ENCODE measurements around the gene NDOR1.

NDOR1 gene

DNA sequence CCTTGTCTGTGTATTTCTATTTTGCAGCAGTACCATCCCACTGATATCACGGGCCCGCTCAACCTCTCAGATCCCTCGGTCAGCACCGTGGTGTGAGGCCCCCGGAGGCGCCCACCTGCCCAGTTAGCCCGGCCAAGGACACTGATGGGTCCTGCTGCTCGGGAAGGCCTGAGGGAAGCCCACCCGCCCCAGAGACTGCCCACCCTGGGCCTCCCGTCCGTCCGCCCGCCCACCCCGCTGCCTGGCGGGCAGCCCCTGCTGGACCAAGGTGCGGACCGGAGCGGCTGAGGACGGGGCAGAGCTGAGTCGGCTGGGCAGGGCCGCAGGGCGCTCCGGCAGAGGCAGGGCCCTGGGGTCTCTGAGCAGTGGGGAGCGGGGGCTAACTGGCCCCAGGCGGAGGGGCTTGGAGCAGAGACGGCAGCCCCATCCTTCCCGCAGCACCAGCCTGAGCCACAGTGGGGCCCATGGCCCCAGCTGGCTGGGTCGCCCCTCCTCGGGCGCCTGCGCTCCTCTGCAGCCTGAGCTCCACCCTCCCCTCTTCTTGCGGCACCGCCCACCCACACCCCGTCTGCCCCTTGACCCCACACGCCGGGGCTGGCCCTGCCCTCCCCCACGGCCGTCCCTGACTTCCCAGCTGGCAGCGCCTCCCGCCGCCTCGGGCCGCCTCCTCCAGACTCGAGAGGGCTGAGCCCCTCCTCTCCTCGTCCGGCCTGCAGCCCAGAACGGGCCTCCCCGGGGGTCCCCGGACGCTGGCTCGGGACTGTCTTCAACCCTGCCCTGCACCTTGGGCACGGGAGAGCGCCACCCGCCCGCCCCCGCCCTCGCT, 37.5 kb upstream of the NDOR1 start:
- no peak for DNase-seq (ENCODE audit: low spot score)
- FAIRE-seq, result no peak

DNA sequence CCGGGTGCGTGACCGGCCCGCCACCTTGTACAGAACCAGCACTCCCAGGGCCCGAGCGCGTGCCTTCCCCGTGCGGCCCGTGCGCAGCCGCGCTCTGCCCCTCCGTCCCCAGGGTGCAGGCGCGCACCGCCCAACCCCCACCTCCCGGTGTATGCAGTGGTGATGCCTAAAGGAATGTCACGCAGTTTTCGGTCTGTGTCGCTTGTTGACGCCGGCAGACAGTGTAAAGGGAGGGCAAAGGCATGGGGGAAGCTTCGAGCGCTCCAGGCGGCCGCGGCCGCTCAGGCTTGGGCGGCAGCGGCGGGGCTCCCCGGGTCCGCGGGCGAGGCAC, 37.0 kb upstream of the NDOR1 start:
- FAIRE-seq (no peak), DNase-seq (ENCODE audit: low spot score) (no peak)

DNA sequence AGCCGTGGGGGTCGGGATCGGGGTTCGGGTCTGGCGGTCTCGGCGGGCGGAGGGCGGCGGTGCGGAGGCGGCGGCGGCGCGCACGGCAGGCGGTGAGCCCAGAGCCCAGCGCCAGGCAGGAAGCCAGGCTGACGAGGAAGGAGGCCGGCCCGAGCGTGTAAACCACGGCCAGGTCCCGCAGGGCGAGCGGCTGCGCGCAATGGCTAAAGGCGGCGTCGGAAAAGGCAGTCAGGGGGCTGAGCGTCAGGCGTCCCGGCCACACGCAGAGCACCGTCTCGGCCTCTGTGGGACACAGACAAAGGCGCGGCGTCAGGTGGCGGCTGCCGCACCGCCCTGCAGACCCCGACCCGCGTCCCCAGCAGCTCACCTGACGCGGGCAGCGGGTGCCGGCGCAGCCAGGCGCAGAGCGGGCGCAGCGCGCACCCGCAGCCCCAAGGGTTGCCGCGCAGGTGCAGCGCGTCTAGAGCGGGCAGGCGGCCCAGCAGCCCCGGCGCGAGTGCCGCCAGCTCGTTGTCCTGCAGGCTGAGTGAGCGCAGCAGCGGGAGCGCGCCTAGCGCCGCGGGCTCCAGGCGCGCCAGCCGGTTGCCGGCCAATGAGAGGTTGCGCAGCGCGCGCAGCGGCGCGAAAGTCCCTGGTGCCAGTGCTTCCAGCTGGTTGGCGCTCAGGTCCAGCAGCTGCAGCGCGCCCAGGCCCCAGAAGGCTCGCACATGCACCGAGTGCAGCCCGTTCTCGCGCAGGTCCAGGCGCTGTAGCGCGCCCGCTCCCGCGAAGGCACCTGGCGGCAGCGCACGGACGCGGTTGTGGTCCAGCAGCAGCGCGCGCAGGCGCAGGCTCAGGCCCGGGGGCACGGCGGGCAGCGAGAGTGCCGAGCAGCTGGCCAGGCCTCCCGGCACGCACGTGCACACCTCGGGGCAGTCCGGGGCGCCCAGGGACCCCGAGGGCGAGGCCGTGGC, 36.3 kb upstream of the NDOR1 start:
- peak; percentile 68 for DNase-seq (ENCODE audit: low spot score)
- FAIRE-seq, result no peak

DNA sequence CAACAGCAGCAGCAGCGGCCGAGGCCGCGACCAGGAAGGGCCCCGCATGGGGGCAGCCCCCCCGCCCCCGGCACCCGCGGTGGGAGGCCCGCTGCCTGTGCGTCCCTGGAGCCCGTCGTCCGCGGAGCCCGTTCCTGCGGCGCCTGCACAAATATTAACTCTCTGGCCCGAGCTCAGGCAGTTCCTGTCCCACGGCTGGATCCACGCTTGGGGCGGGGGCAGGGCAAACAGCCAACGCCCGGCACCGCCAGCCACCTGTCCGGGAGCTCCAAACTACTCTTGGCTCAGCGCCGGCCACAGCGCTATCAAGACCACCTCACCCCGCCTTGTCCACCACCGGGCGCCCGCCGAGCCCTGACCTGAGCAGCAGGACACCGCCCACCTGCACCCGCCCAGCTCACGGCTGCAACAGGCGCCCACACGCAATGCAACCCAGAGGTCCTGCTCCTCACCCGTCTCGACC, 35.6 kb upstream of the NDOR1 start, which contains the start of gene LRRC26:
LRRC26 (minus strand) TSS at position 156 of the 463 bp plus-strand sequence; CDS start at position 48, 108 bp downstream.
- FAIRE-seq (no peak), DNase-seq (ENCODE audit: low spot score) (no peak)

DNA sequence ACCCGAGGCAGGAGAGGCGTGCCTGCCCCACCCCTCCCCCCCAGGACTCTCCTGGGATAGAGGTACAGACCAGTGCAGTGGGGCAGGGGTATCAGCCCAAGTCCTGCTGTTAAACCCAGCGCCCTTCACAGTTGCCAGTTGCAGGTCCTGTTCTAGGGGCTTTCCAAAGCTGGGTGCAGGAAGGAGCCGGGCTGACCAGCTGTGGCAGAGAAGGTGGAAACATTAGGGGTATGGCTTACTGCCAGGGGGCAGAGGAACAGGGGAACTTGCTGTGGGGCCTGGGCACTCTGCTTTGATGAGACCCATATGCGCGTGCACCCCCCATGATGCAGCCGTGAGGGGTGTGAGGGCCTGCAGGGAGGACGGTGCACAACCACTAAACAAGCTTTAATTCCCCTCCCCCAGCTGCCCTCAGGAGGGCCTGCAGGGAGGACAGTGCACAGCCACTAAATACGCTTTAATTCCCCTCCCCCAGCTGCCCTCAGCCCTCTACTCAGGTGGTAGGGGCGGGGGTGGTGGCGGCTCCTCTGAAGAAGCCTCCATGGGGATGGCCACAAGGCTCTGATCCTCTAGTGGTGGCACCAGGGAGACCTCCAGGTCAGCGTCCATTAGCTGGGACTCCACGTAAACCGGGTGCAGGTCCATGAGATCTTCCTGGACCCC, 34.9 kb upstream of the NDOR1 start:
- FAIRE-seq, result no peak
- no peak for DNase-seq (ENCODE audit: low spot score)

DNA sequence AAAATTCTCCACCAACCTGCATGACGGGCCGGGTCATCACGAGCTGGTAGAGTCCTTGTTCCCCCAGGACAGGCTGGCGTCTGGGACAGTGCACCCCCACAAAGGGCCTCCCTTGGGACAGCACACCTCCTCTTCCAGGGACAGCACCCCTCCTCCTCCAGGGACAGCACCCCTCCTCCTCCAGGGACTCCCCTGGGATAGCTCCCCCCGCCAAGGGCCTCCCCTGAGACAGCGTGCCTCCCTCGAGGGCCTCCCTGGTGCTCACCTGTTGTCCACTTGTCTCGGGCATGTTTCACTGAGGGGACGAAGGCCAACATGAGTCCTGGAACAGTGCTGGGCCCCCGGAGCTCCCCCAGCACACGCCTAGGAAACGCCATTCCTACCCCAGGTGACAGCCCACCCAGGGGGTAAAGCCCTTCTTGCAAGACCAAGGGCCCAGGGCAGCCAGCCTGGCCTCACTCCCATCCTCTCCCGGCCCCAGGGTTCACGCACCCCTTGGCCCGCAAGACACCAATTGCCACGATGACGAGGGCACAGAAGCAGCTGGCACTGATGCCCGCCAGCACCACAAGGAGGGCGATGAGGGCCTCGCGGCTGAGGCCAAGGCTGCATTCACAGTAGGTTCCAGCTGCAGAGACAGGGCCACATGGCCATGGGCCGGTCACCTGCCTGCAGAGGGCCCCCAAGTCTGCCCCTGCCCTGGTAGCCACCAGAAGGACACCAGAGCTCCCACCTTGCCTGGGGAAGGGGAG, 34.2 kb upstream of the NDOR1 start:
- DNase-seq (ENCODE audit: low spot score), result no peak
- no peak for FAIRE-seq

DNA sequence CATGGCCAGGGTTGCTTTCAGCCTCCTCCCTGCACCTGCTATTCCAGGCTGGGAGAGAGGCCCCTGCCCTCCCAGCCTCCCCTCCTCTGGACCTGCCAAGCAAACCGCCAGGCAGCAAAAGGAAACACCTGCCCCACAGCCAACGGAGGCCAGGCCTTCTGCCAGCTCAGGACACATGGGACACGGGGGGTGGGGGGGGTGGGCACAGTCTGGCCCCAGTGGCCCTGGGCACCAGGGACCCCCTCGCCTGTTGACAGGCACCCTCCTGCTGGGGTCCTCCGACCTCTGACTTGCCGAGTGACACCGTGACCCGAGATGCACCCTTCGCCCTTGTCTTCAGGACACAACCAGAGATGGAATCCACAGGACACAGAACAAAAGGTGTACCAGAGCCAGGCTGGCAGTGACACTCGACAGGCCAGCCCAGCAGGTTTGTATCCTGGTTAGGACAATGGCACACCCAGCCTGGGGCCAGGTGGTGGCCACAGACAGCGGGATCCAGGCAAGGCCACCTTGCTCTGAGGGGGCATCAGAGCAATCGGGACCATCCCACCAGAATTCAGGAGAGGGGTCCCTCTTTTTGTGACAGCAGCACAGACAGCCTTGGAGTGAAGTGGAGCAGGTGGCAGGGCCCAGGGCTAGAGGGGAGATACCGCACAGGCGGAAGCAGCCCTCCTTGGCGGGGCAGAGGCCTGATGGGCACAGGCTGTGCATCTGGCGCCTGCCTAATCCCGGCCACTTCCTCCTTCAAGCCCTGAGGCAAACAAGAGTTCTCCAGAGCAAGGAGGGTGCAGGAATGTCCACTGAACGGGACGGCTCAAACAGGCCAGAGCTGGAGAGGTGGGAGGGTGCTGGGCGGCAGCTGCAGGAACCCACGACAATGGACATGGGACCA, 32.4 kb upstream of the NDOR1 start:
- FAIRE-seq, result no peak

DNA sequence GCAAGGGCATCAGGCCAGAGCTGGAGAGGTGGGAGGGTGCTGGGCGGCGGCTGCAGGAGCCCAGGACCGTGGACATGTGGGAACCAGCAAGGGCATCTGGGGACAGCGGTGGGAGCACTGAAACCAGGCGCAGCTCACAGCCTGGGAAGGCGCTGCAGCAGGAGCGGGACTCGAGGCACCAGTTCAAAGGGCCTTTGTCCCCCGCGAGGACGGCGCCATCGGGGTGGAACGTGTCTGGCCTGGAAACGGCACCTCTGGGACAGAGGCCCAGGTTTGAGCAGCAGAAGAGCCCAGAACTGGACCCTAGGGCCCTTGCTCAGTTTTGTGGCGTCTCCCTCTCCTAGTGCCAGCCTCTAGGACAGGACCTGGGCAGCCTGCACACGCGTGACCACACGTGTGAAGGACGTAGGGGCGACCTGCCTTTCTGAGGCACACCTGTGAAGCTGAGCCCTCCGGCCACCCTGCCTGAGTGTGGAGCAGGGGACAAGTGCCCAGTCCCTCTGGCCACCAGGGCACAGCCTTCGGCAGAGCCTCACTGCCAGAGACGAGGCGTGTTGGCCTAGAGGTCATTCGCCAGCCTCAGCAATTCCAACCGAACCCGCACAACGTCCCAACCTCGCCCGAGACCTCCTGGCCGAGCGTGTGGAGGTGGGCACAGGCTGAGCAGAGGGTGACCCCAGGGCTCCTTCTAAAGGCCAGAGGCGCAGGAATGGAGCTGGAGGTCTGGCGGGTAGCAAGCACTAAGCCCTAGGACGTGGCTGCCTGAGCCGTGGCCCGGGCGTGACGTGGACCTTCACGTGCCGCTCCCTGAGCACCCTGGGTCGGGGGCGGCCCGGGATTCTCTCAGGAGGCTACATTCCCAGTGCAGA, 31.5 kb upstream of the NDOR1 start:
- FAIRE-seq (no peak), DNase-seq (ENCODE audit: low spot score) (no peak)

More for the DNA sequence above, 32.4 kb upstream of the NDOR1 start:
- no peak for DNase-seq (ENCODE audit: low spot score)

DNA sequence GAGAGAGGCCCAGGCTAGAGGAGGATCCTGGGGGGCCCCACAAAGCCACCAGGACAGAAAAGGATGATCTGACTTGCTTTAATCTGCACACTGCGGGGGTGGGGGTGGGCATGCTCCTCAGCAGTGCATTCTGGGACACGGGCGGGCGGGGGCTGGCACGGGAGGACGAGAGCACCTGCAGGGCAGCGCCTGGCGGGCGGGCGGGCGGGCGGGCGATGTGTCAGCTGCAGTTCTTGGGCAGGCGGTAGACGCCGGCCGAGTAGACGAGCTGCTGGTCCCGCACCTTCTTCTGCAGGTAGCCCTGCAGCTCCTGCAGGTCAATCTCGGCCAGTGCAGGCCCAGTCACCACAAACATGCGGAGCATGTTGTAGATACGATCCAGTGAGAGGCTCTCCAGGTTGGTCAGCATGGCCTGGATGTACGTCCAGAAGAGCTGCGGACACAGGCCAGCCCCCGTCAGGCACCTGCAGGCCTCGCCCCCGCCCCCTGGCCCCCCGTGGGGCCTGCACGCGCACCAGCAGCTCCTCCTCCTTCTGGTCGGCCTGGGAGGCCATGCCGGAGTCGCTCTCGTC, 30.7 kb upstream of the NDOR1 start:
- no peak for FAIRE-seq

DNA sequence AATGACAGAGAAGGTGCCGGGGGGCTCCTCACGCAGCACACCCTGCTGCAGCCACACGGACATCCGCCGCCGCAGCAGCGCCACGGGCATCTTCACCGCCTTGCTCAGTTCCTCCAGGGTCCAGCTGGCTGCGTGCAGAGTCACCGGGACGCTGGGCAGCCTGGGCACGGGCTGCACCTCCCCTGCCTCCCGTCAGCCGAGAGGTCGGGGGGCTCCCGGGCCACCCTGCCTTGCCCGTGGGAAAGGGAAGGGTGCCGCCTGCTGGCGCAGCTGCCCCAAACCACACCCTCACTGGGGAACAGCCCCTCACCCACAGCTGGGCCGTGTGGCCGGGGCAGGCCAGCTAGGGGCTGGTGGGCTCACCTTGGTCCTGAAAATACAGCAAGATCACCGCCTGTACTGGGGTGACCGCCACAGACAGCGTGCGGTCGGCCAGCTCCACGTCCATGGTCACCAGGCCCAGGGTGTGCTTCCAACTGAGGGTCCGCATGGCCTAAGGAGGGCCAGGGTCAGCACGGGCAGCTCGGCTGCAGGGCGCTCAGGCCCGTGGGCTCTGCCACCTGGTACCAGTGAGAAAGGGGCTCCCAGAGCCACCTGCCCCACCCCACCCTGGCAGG, 30.0 kb upstream of the NDOR1 start:
- FAIRE-seq (no peak), DNase-seq (ENCODE audit: low spot score) (no peak)

More for the DNA sequence above, 30.7 kb upstream of the NDOR1 start:
- no peak for DNase-seq (ENCODE audit: low spot score)

DNA sequence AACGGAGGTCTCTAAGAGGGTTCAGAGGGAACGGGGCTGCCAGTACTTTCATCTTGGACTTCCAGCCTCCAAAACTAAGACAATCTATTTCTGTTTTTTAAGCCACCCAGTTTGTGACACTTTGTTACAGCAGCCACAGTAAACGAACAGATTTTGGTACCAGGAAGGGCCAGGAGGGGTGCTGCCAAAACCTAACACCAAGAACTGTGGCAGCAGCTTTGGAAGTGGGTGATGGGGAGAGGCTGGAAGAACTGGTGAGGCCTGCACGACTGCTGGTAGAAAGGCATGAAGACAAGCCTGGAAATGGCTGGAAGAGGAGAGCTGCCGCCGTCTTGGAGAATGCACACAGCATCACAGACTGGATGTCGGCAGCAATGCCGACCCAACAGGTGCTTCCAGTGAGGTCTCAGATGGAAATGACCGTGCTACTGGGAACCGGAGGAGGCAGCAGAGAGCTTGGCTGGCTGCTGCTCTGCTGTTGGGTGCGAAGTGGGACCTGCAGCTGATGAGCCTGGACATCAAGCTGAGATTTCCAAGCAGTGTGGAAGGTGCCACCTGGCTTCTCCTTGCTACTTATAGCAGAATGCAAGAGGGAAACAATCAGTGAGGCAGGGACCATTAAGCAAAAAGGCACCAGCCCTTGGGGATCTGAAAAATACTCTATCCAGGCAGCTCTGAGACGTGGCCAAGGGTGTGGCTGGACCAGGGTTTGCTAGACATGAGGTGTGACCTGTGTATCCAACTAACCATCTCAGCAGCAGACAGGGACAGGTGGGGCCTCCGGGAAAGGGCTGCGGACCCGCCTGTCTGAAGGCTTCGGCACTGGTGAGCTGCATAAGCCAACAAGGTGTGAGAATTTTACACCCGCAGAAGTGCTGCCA, 29.0 kb upstream of the NDOR1 start:
- DNase-seq (ENCODE audit: low spot score) (peak; percentile 49), FAIRE-seq (no peak)

DNA sequence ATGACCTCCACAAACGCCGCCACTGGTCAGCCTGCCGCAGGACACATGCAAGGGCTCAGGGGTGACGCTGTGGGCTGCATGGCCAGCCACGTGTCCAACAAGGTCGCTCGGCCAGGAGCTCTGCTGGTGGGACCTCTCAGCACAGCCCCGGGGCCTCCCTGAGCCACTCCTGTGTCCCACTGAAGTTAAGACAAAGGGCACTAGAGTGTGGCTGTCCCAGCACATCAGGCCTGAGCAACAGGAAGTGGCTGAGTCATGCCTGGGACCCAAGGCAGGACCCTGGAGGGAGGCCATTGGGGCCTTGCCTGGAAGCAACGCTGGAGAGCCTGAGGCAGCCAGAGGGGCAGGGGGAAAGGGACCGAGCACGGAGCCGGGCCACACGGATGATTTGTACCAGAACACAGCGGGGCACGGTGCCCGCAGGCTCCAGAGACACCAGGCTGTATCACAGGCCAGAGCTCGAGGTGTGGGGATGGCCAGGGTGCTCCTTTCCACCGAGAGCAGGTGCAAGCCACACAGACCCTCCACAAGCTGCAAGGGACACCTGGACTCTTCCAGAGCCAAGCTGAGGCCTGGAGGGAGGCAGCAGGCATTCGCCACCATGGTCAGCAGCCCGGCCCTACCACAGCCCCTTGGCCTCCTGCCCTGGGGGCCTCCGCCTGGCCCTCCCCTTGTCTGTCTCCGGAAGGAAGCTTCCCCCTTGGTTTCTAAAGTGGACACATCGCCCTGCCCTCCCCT, 27.1 kb upstream of the NDOR1 start:
- DNase-seq (ENCODE audit: low spot score), result no peak
- no peak for FAIRE-seq

DNA sequence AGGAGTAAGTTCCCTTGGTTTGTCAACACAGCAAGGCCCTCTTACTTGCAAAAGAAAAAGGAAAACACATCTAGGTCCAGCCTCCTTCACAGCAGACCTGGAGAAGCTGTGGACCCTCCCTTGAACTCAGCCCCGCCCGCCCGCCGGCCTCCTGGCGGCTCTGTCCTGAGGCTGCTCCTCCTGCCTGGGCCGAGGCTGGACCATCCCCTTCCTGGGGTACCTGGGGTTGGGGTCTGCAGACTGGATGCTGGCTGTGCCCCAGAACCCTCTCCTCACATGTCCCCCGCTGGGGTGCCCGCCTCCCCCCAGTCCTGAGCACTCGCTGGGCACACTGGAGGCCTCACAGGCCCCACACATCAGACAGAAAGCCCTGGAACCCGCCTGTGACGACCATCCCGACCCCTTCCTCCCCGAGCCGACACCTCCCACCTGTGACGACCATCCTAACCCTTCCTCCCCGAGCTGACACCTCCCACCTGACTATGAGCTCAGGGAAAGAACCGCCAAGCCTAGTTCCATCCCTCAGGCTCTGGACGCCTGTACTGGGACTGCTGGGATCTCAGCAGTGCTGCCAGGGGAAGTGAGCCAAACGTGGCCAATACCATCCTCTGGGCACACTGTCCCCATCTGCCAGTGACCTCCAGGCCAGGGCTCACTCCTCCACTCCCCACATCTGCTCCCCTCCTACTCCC, 26.4 kb upstream of the NDOR1 start:
- FAIRE-seq, result no peak

DNA sequence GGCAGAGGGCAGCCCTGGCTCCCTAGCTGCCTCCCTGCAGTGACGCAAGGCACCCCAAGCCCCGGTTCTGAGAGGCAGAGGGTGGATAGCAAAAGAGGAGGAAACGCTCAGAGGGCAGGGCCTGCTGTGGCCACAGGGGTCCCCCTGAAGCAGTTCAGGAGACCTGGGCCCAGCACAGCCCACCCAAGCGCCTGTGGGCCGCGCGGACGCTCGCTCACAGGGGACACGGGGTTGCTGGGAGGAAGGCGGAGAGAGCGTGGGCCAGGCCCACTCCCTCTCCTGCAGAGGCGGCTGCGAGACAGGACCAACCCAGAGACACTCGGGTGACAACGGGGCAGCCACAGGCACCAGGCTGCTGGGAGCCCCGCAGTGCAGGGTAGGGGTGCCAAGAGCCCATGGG, 25.7 kb upstream of the NDOR1 start:
- FAIRE-seq, result no peak
- no peak for DNase-seq (ENCODE audit: low spot score)

More for the DNA sequence above, 26.4 kb upstream of the NDOR1 start:
- DNase-seq (ENCODE audit: low spot score), result no peak

DNA sequence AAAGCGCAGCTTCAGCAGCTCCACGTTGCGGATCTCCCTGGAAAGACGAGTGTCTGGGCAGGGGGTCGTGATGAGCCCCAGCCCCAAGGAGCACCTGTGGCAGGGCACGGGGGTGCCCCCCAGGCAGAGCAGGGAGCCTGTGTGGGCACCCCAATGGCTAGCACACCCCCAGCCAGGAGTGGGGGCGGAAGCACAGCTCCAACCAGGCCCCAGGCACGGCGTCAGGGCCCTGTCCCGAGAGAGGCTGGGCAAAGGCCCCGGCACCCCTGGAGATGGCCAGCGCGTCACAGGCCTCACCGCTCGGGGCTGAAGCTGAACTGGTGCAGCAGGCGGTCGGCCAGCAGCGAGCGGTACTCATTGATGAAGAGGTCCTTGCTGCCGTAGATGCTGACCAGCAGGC, 25.0 kb upstream of the NDOR1 start:
- DNase-seq (ENCODE audit: low spot score) (no peak), FAIRE-seq (no peak)

DNA sequence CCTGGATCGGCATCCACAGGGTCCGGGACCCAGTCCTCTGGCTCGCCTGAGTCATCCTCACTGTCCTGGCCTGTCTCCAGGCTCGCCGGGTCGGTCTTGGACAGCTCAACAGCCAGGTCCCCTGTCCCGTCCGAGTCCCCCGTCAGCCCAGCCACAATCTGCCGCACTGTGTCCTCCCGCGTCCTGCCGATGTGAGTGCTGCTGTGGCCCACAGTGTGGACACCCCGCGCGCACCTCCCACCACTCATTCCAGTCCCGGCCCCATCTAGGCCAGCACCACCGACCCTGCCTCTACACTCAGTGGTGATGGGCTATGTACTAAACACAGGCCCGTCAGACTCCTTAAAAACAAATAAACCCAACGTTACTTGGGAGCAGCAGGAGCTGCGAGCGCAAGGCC, 23.8 kb upstream of the NDOR1 start:
- FAIRE-seq (no peak), DNase-seq (ENCODE audit: low spot score) (no peak)
